ENCODE data around the gene LIMCH1. TPM values are rescaled to one million over a fixed set of nuclear protein-coding genes. Genes with fewer than 3 reads are reported as not detected.

Gene LIMCH1
- polyA plus RNA-seq, 1 of the 3 experiments (the other 2 are of a cell fraction), result 1.2 TPM

DNA sequence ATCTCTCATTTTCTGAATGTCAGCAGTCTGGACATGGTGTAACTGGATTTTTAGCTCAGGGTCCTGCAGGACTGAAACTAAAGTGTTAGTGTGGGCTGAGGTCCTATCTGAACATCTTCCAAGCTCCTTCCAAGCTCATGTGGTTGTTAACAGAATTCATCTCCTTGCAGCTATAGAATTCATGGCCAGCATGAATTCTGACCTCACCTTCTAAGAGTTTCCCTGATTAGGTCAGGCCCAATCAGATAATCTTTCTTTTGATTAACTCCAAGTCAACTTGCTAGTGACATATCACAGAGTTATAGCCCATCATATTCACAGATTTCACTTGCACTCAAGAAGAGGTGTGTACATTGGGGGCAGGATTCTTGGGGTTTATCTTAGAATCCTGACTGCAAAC is 59.5 kb downstream of the LIMCH1 start:
- no peaks in the 10 kb centered on the region for H3K27me3 ChIP-seq (ENCODE audit: insufficient read depth)
- H3K27ac ChIP-seq (ENCODE audit: low read depth in 2 of 2, low read length in 1 of 2), result no peak overlapping the region
- POLR2A ChIA-PET, result no interaction called here
- H3K9me2 ChIP-seq, result no peaks in the 10 kb centered on the region
- no peaks in the 10 kb centered on the region for H3F3A ChIP-seq (replicated peaks; ENCODE audit: insufficient read depth)
- H3K36me3 ChIP-seq (replicated peaks in 1 of 2; ENCODE audit: control insufficient read depth in 1 of 2, insufficient read depth in 2 of 2, low read length in 1 of 2), result no peaks in the 10 kb centered on the region
- CTCF ChIA-PET, result no interaction called here
- H3K4me2 ChIP-seq, result no peak overlapping the region
- H2AFZ ChIP-seq (ENCODE audit: low read depth), result no peak overlapping the region
- no peak overlapping the region for H3K4me3 ChIP-seq (ENCODE audit: low read depth in 2 of 2, low read length in 1 of 2)
- no peaks in the 10 kb centered on the region for H4K20me1 ChIP-seq (ENCODE audit: insufficient read depth)
- DNase-seq, result no peak
- H3K9me3 ChIP-seq, result no peaks in the 10 kb centered on the region
- H3K4me1 ChIP-seq (ENCODE audit: control insufficient read depth in 1 of 2, insufficient read depth in 2 of 2, low read depth in 1 of 2, low read length in 1 of 2), result peaks cover 0 to 9% of the 10 kb centered on the region in 2 experiments; a peak in 2 of 4 replicates
- no peak overlapping the region for H3K9ac ChIP-seq
- no peaks in the 10 kb centered on the region for H3K79me2 ChIP-seq (ENCODE audit: insufficient read depth)
- TF ChIP-seq ZBTB33 (IDR thresholded peaks at IDR 0.05; ENCODE audit: borderline replicate concordance, low read depth), result no peak

DNA sequence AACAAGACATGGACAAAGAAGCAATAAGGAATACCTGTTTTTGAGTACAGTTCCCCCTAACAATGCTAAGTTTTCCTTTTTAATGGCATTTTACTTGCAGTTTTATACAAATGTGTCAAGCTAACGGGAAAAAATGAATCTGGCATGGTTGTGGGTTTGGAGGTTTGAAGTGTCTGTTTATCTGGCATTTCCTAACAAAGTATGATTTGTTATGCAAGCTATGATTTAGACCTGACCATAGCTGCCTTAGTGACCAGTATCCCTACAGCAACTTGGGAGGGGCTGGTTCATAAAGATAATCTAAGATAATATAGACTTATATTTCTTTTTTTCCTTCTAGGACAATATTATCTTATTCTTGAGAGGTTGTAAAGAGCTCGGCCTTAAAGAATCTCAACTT is 60.6 kb downstream of the LIMCH1 start:
- ChIA-PET POLR2A (no interaction called here), CTCF (interaction anchor here (1.0 to 1.4 kb wide), 2 partner anchors 9 to 234 kb away, joined by 3 to 4 read pairs; no protein-coding TSS in a partner anchor)
- no peak overlapping the region for H2AFZ ChIP-seq (ENCODE audit: low read depth)
- no peak overlapping the region for H3K9ac ChIP-seq
- H4K20me1 ChIP-seq (ENCODE audit: insufficient read depth), result no peaks in the 10 kb centered on the region
- no peak overlapping the region for H3K27ac ChIP-seq (ENCODE audit: low read depth in 2 of 2, low read length in 1 of 2)
- no peak overlapping the region for H3K4me3 ChIP-seq (ENCODE audit: low read depth in 2 of 2, low read length in 1 of 2)
- H3K9me3 ChIP-seq, result no peaks in the 10 kb centered on the region
- H3K36me3 ChIP-seq (replicated peaks in 1 of 2; ENCODE audit: control insufficient read depth in 1 of 2, insufficient read depth in 2 of 2, low read length in 1 of 2), result no peaks in the 10 kb centered on the region
- no peaks in the 10 kb centered on the region for H3K79me2 ChIP-seq (ENCODE audit: insufficient read depth)
- H3K4me2 ChIP-seq, result no peak overlapping the region
- TF ChIP-seq RAD21 (IDR thresholded peaks at IDR 0.05; ENCODE audit: low read length) (no peak), USF2 (IDR thresholded peaks at IDR 0.05; ENCODE audit: borderline replicate concordance, low read depth, low read length) (no peak), YY1 (IDR thresholded peaks at IDR 0.05; ENCODE audit: low read depth) (no peak)
- no peaks in the 10 kb centered on the region for H3K27me3 ChIP-seq (ENCODE audit: insufficient read depth)
- 43% methylated on average over 2 of the region's 2 CpGs for WGBS (ENCODE audit: low lambda C conversion rate)
- peaks cover 0 to 9% of the 10 kb centered on the region in 2 experiments; a peak in 2 of 4 replicates for H3K4me1 ChIP-seq (ENCODE audit: control insufficient read depth in 1 of 2, insufficient read depth in 2 of 2, low read depth in 1 of 2, low read length in 1 of 2)
- H3F3A ChIP-seq (replicated peaks; ENCODE audit: insufficient read depth), result no peaks in the 10 kb centered on the region
- DNase-seq, result no peak
- H3K9me2 ChIP-seq, result no peaks in the 10 kb centered on the region

GRCh38 chr4:41599192-41599786 is 61.3 kb downstream of the LIMCH1 start:
- H3F3A ChIP-seq (replicated peaks; ENCODE audit: insufficient read depth), result no peaks in the 10 kb centered on the region
- H3K4me2 ChIP-seq, result no peak overlapping the region
- no peaks in the 10 kb centered on the region for H3K9me3 ChIP-seq
- no peak for DNase-seq
- no peaks in the 10 kb centered on the region for H3K79me2 ChIP-seq (ENCODE audit: insufficient read depth)
- peaks cover 0 to 9% of the 10 kb centered on the region in 2 experiments; a peak in 2 of 4 replicates for H3K4me1 ChIP-seq (ENCODE audit: control insufficient read depth in 1 of 2, insufficient read depth in 2 of 2, low read depth in 1 of 2, low read length in 1 of 2)
- POLR2A ChIA-PET, result no interaction called here
- H3K27me3 ChIP-seq (ENCODE audit: insufficient read depth), result no peaks in the 10 kb centered on the region
- H4K20me1 ChIP-seq (ENCODE audit: insufficient read depth), result no peaks in the 10 kb centered on the region
- no peak overlapping the region for H3K27ac ChIP-seq (ENCODE audit: low read depth in 2 of 2, low read length in 1 of 2)
- no peaks in the 10 kb centered on the region for H3K36me3 ChIP-seq (replicated peaks in 1 of 2; ENCODE audit: control insufficient read depth in 1 of 2, insufficient read depth in 2 of 2, low read length in 1 of 2)
- no peak overlapping the region for H3K4me3 ChIP-seq (ENCODE audit: low read depth in 2 of 2, low read length in 1 of 2)
- CTCF ChIA-PET, result interaction anchor here (1.0 to 1.4 kb wide), 4 partner anchors 9 to 235 kb away, joined by 3 to 4 read pairs (median 4); no protein-coding TSS in a partner anchor
- H3K9ac ChIP-seq, result no peak overlapping the region
- H3K9me2 ChIP-seq, result no peaks in the 10 kb centered on the region
- H2AFZ ChIP-seq (ENCODE audit: low read depth), result no peak overlapping the region
- no peak for TF ChIP-seq EP300 (IDR thresholded peaks at IDR 0.05; ENCODE audit: borderline replicate concordance in 1 of 2, low read depth in 1 of 2, low read length in 1 of 2)
- TF ChIP-seq, protein P1, sequence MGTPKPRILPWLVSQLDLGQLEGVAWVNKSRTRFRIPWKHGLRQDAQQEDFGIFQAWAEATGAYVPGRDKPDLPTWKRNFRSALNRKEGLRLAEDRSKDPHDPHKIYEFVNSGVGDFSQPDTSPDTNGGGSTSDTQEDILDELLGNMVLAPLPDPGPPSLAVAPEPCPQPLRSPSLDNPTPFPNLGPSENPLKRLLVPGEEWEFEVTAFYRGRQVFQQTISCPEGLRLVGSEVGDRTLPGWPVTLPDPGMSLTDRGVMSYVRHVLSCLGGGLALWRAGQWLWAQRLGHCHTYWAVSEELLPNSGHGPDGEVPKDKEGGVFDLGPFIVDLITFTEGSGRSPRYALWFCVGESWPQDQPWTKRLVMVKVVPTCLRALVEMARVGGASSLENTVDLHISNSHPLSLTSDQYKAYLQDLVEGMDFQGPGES (IDR thresholded peaks at IDR 0.05; ENCODE audit: low read depth, low read length), result no peak
